NCI-H2196 treated with DMSO at 0.1 percent for 48 hours (cell line): ENCODE data around the gene ABCG1.

Source experiments
- DNase-seq: peaks from one replicate; lab custom pipeline; 2025; ENCODE audit not compliant: unreplicated experiment; lab: John Stamatoyannopoulos, UW

ABCG1 gene

GRCh38 chr21:42250422-42251403 lies 31.8 kb downstream of the ABCG1 start:
- DNase-seq: no peak

- DNase-seq: no peak
Measured at GRCh38 chr21:42251654-42252324, 32.8 kb downstream of the ABCG1 start.

- no peak for DNase-seq
Measured at GRCh38 chr21:42252325-42252654, 33.4 kb downstream of the ABCG1 start.

- no peak for DNase-seq
Measured at GRCh38 chr21:42252778-42253340, 33.9 kb downstream of the ABCG1 start.

GRCh38 chr21:42253466-42253865 lies 34.5 kb downstream of the ABCG1 start:
- no peak for DNase-seq

- no peak for DNase-seq
Measured at GRCh38 chr21:42254083-42254482, 35.1 kb downstream of the ABCG1 start.

GRCh38 chr21:42254651-42255601 lies 36.0 kb downstream of the ABCG1 start:
- no peak for DNase-seq

GRCh38 chr21:42255825-42256224 lies 36.9 kb downstream of the ABCG1 start:
- DNase-seq: no peak

GRCh38 chr21:42256316-42256715 lies 37.4 kb downstream of the ABCG1 start:
- no peak for DNase-seq

- no peak for DNase-seq
Measured at GRCh38 chr21:42257091-42257765, 38.3 kb downstream of the ABCG1 start.

GRCh38 chr21:42258150-42258884 lies 39.4 kb downstream of the ABCG1 start:
- DNase-seq: no peak

GRCh38 chr21:42258885-42259407 lies 40.0 kb downstream of the ABCG1 start:
- DNase-seq: no peak

- no peak for DNase-seq
Measured at GRCh38 chr21:42260121-42260520, 41.2 kb downstream of the ABCG1 start.

- DNase-seq: no peak
Measured at GRCh38 chr21:42261829-42262200, 42.9 kb downstream of the ABCG1 start.

GRCh38 chr21:42262831-42263231 lies 43.9 kb downstream of the ABCG1 start:
- no peak for DNase-seq

- no peak for DNase-seq
Measured at GRCh38 chr21:42263591-42264131, 44.7 kb downstream of the ABCG1 start.

- no peak for DNase-seq
Measured at GRCh38 chr21:42264245-42265195, 45.6 kb downstream of the ABCG1 start.

GRCh38 chr21:42265231-42265812 lies 46.4 kb downstream of the ABCG1 start:
- no peak for DNase-seq
